GM19463 (cell line): ENCODE data around the gene CPLANE2.
"Not testable (repeated sequence)": the region's sequence is repeated elsewhere in the genome, so short reads cannot be mapped to it uniquely, and the experiment has no call there.

ENCODE experiments used
- ATAC-seq: cut with Tn5 transposase; IDR thresholded peaks from one replicate; pipeline ENCODE4 v1.9.1; 2021; ENCODE audit warnings: mild to moderate bottlenecking, moderate library complexity; ENCODE audit not compliant: unreplicated experiment

Gene CPLANE2

GRCh38 chr1:16236511-16237342 lies at the start of gene CPLANE2:
CPLANE2 (minus strand) TSS chr1:16237183; CDS start chr1:16236742, 441 bp downstream.
- ATAC-seq = peak; percentile 81

- ATAC-seq = no peak
Observed at GRCh38 chr1:16286122-16286521, 49.1 kb upstream of the CPLANE2 start.

GRCh38 chr1:16281765-16282164 lies 44.8 kb upstream of the CPLANE2 start:
- ATAC-seq = no peak

GRCh38 chr1:16279186-16279585 lies 42.2 kb upstream of the CPLANE2 start:
- ATAC-seq = no peak

- ATAC-seq = no peak
Observed at GRCh38 chr1:16276302-16277030, 39.5 kb upstream of the CPLANE2 start.

- ATAC-seq = no peak
Observed at GRCh38 chr1:16275591-16275990, 38.6 kb upstream of the CPLANE2 start.

GRCh38 chr1:16267690-16268180 lies 30.8 kb upstream of the CPLANE2 start:
- ATAC-seq = no peak

- ATAC-seq = no peak
Observed at GRCh38 chr1:16266411-16267118, 29.6 kb upstream of the CPLANE2 start.

GRCh38 chr1:16262067-16262466 lies 25.1 kb upstream of the CPLANE2 start:
- no peak for ATAC-seq

- ATAC-seq = no peak
Observed at GRCh38 chr1:16260814-16261213, 23.8 kb upstream of the CPLANE2 start.

- no peak for ATAC-seq
Observed at GRCh38 chr1:16258591-16259135, 21.7 kb upstream of the CPLANE2 start.

- ATAC-seq = no peak
Observed at GRCh38 chr1:16257968-16258367, 21.0 kb upstream of the CPLANE2 start.

GRCh38 chr1:16257556-16257955 lies 20.6 kb upstream of the CPLANE2 start:
- not testable (repeated sequence) for ATAC-seq

- no peak for ATAC-seq
Observed at GRCh38 chr1:16256478-16256877, 19.5 kb upstream of the CPLANE2 start.

GRCh38 chr1:16254263-16254928 lies 17.4 kb upstream of the CPLANE2 start:
- no peak for ATAC-seq

GRCh38 chr1:16253332-16253922 lies 16.4 kb upstream of the CPLANE2 start:
- ATAC-seq = no peak

- no peak for ATAC-seq
Observed at GRCh38 chr1:16252912-16253311, 15.9 kb upstream of the CPLANE2 start.

- no peak for ATAC-seq
Observed at GRCh38 chr1:16251381-16251780, 14.4 kb upstream of the CPLANE2 start.

GRCh38 chr1:16250524-16251251 lies 13.7 kb upstream of the CPLANE2 start:
- ATAC-seq = no peak
